H1 (cell line): ENCODE measurements around the gene WDR31. TPM values are rescaled to one million over a fixed set of nuclear protein-coding genes. Genes with fewer than 3 reads are reported as not detected.

ENCODE experiments used
- CTCF ChIA-PET: fragments of 300-600 bp; sonication (Branson Sonifier 250); formaldehyde crosslinking; loops from one replicate; lab custom pipeline; 2021; ENCODE audit not compliant: partially characterized antibody; lab: Charles Lee
- POLR2A ChIA-PET: fragments of 300-600 bp; sonication (Branson Sonifier 250); formaldehyde crosslinking; loops from one replicate; lab custom pipeline; 2021; ENCODE audit warnings: inconsistent platforms; ENCODE audit not compliant: partially characterized antibody; lab: Charles Lee
- DNase-seq, 2 experiments: peaks; one replicate each; pipeline versions ENCODE4 v3.0.0 to v3.0.0-alpha.2; 2010 to 2022; ENCODE audit warnings: low spot score in 2 of 2, low read depth in 1 of 2, mixed read lengths in 1 of 2
- FAIRE-seq: peaks from 2 replicates; lab custom pipeline; 2011; peaks lifted over from hg19 to GRCh38; lab: Jason Lieb, UNC
- H2AFZ ChIP-seq: 2 replicates; pipeline ENCODE4 v1.8.1; 2012; ENCODE audit warnings: low read length, inconsistent platforms
- H2AK5ac ChIP-seq: 2 replicates; pipeline ENCODE4 v1.6.1; 2013; ENCODE audit warnings: low read depth, low read length
- H2BK120ac ChIP-seq: replicated peaks from 2 replicates; pipeline ENCODE3; 2013; ENCODE audit warnings: low read depth, low read length, inconsistent platforms
- H2BK12ac ChIP-seq: 2 replicates; pipeline ENCODE4 v1.6.1; 2013; ENCODE audit warnings: low read depth, low read length
- H2BK15ac ChIP-seq: 2 replicates; pipeline ENCODE4 v1.6.1; 2013; ENCODE audit warnings: low read length
- H2BK20ac ChIP-seq: 2 replicates; pipeline ENCODE4 v1.6.1; 2013; ENCODE audit warnings: low read length
- H2BK5ac ChIP-seq: 2 replicates; pipeline ENCODE4 v1.6.1; 2013; ENCODE audit warnings: low read depth, low read length
- H3K14ac ChIP-seq: 2 replicates; pipeline ENCODE4 v1.6.1; 2013; ENCODE audit warnings: inconsistent platforms; ENCODE audit not compliant: insufficient read length
- H3K18ac ChIP-seq: 2 replicates; pipeline ENCODE4 v1.6.1; 2013; ENCODE audit warnings: low read length; ENCODE audit errors: extremely low read depth
- H3K23ac ChIP-seq: 2 replicates; pipeline ENCODE4 v1.6.1; 2013; ENCODE audit warnings: inconsistent platforms; ENCODE audit not compliant: insufficient read length
- H3K23me2 ChIP-seq: 2 replicates; pipeline ENCODE4 v1.6.1; 2013; ENCODE audit warnings: low read depth, low read length
- H3K27ac ChIP-seq: 2 replicates; pipeline ENCODE4 v1.6.1; 2011; ENCODE audit warnings: low read depth, low read length, inconsistent platforms
- H3K27me3 ChIP-seq, 4 experiments: replicated peaks in 1 of 4; 1 replicate in 1 of 4; 2 replicates in 3 of 4; pipeline versions ENCODE4 v1.6.1 to v1.8.1; 2011 to 2013; ENCODE audit warnings: low read length in 3 of 4, mild to moderate bottlenecking in 3 of 4, inconsistent platforms in 2 of 4, mixed read lengths in 2 of 4, moderate library complexity in 1 of 4; ENCODE audit not compliant: control insufficient read depth in 3 of 4, insufficient read depth in 3 of 4; ENCODE audit errors: extremely low read depth in 1 of 4
- H3K36me3 ChIP-seq, 4 experiments: 2 replicates each; pipeline versions ENCODE4 v1.6.1 to v1.8.1; 2011 to 2013; ENCODE audit warnings: mild to moderate bottlenecking in 4 of 4, low read length in 3 of 4, moderate library complexity in 2 of 4, control low read depth in 1 of 4, inconsistent platforms in 1 of 4; ENCODE audit not compliant: insufficient read depth in 4 of 4, control insufficient read depth in 2 of 4
- H3K4ac ChIP-seq: replicated peaks from 2 replicates; pipeline ENCODE3; 2013; ENCODE audit warnings: low read length, low read depth, mixed read lengths, inconsistent platforms; ENCODE audit not compliant: insufficient read length
- H3K4me1 ChIP-seq, 4 experiments: replicated peaks in 1 of 4; 1 replicate in 1 of 4; 2 replicates in 3 of 4; pipeline versions ENCODE4 v1.6.1 to v1.8.1; 2011 to 2013; ENCODE audit warnings: low read length in 3 of 4, inconsistent platforms in 2 of 4, mixed read lengths in 1 of 4; ENCODE audit not compliant: insufficient read depth in 4 of 4, control insufficient read depth in 3 of 4
- H3K4me2 ChIP-seq, 2 experiments: 2 replicates each; pipeline versions ENCODE4 v1.6.1 to v1.8.1; 2011 to 2013; ENCODE audit warnings: low read depth in 2 of 2, low read length in 2 of 2, control low read depth in 1 of 2, inconsistent platforms in 1 of 2, mild to moderate bottlenecking in 1 of 2; ENCODE audit not compliant: insufficient read depth in 1 of 2
- H3K4me3 ChIP-seq, 4 experiments: fragments of 200-600, 300-600 bp in 1 of 4; sonication (generic), shearing (Covaris generic), sonication (Bioruptor Twin) in 1 of 4; 2 replicates each; pipeline versions ENCODE4 v1.5.1 to v1.8.1; 2011 to 2016; ENCODE audit warnings: low read length in 4 of 4, low read depth in 3 of 4, control low read depth in 2 of 4, inconsistent platforms in 2 of 4, mild to moderate bottlenecking in 2 of 4, mixed read lengths in 1 of 4, moderate library complexity in 1 of 4; ENCODE audit not compliant: insufficient read depth in 2 of 4; ENCODE audit errors: extremely low read depth in 1 of 4
- H3K56ac ChIP-seq: replicated peaks from 2 replicates; pipeline ENCODE3; 2013; ENCODE audit warnings: low read depth, mild to moderate bottlenecking, mixed read lengths, low read length, inconsistent platforms; ENCODE audit not compliant: insufficient read length
- H3K79me1 ChIP-seq: 2 replicates; pipeline ENCODE4 v1.6.1; 2013; ENCODE audit warnings: low read depth, low read length, control low read depth
- H3K79me2 ChIP-seq, 2 experiments: 2 replicates each; pipeline versions ENCODE4 v1.6.1 to v1.8.1; 2012 to 2013; ENCODE audit warnings: low read length in 2 of 2, mild to moderate bottlenecking in 2 of 2, inconsistent platforms in 1 of 2; ENCODE audit not compliant: insufficient read depth in 2 of 2, control insufficient read depth in 1 of 2
- H3K9ac ChIP-seq, 4 experiments: replicated peaks in 1 of 4; 1 replicate in 1 of 4; 2 replicates in 3 of 4; pipeline versions ENCODE4 v1.6.1 to v1.8.1; 2011 to 2013; ENCODE audit warnings: low read depth in 3 of 4, low read length in 3 of 4, control low read depth in 2 of 4, mild to moderate bottlenecking in 2 of 4, moderate library complexity in 2 of 4, inconsistent platforms in 1 of 4; ENCODE audit errors: extremely low read depth in 1 of 4
- H3K9me3 ChIP-seq, 2 experiments: 2 replicates each; pipeline versions ENCODE4 v1.6.1 to v1.8.1; 2012 to 2013; ENCODE audit warnings: mild to moderate bottlenecking in 2 of 2, moderate library complexity in 2 of 2, control low read depth in 1 of 2, inconsistent platforms in 1 of 2, low read depth in 1 of 2, low read length in 1 of 2, mixed read lengths in 1 of 2; ENCODE audit not compliant: insufficient read depth in 2 of 2
- H4K20me1 ChIP-seq, 2 experiments: replicated peaks in 1 of 2; 2 replicates each; pipeline versions ENCODE3 to v1.8.1; 2011 to 2013; ENCODE audit warnings: inconsistent platforms in 2 of 2, low read length in 2 of 2, mild to moderate bottlenecking in 1 of 2; ENCODE audit not compliant: insufficient read depth in 2 of 2, control insufficient read depth in 1 of 2
- H4K5ac ChIP-seq: 2 replicates; pipeline ENCODE4 v1.6.1; 2013; ENCODE audit warnings: low read length, low read depth, mixed read lengths, inconsistent platforms; ENCODE audit not compliant: insufficient read length
- H4K8ac ChIP-seq: 2 replicates; pipeline ENCODE4 v1.8.0; 2013; ENCODE audit warnings: mild to moderate bottlenecking, moderate library complexity, low read length, inconsistent platforms; ENCODE audit not compliant: insufficient read depth; ENCODE audit errors: extremely low read depth
- H4K91ac ChIP-seq: replicated peaks from 2 replicates; pipeline ENCODE3; 2013; ENCODE audit warnings: low read length, mixed read lengths, inconsistent platforms; ENCODE audit not compliant: insufficient read length
- HDAC2 ChIP-seq, 2 experiments: fragments of 300-600 bp in 1 of 2; sonication (generic) in 1 of 2; IDR thresholded peaks; 2 replicates each; pipeline ENCODE4 v1.6.1; 2011 to 2012; ENCODE audit warnings: low read depth in 2 of 2, low read length in 2 of 2, mild to moderate bottlenecking in 2 of 2, moderate library complexity in 2 of 2, borderline replicate concordance in 1 of 2, inconsistent platforms in 1 of 2
- WGBS, 2 experiments: shearing (Covaris generic) in 1 of 2; methylation state at CpG; one replicate each; pipeline versions ENCODE4 v1.1.6 to v1.1.7; 2013 to 2015; ENCODE audit warnings: low lambda C conversion rate in 2 of 2, mixed read lengths in 2 of 2, inconsistent platforms in 1 of 2, low coverage in 1 of 2, missing lambda C conversion rate in 1 of 2; ENCODE audit not compliant: insufficient replicate concordance in 2 of 2, insufficient coverage in 1 of 2, insufficient read length in 1 of 2; ENCODE audit errors: extremely low coverage in 1 of 2, missing lambda C conversion rate in 1 of 2; 5-methylcytosine and 5-hydroxymethylcytosine counted together
- polyA plus RNA-seq, 7 experiments: library from polyadenylated mRNA; depleted of rRNA in 3 of 7; stranded (reverse) in 5 of 7; unstranded in 2 of 7; fragments of >200 nt in 5 of 7; fragments of 200-250 nt in 2 of 7; gene quantifications; 1 replicate in 5 of 7; 2 replicates in 1 of 7; 4 replicates in 1 of 7; pipeline versions ENCODE4 v1.2.1 to v1.2.3, GENCODE V29; 2011 to 2013; ENCODE audit warnings: missing spikeins in 2 of 7, mixed read lengths in 2 of 7
- total RNA-seq: library from RNA; stranded (reverse); fragmentation: NEBNext Ultra II Directional; extraction: Animal tissue kit (Norgen Biotek cat#: 25700); gene quantifications from 2 replicates; pipeline ENCODE4 v1.2.1, GENCODE V29; 2021

WDR31 gene
- total and polyA plus RNA-seq, 2 of the 8 experiments (the other 6 are each of a cell fraction or from before 2014, with no cell fraction given) = 0.27 to 0.28 TPM

DNA sequence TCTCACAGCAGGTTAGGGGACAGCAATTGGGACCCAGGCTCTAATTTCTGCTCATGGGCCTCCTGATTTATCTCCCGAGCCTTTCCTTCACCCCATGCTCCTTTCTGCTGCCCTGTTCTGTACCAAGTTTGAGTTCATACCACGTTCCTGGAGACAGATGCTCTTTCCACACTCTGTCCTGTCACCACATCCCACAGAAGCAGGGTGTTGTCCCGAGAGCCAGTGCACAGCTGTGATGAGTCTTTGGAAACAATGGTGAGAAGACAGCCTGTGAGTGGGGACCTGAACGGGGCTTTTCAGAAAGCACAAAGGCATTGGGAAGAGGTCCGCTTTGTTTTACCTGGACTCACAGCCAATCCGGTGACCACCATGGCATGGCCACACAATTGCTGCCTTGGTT, 17.4 kb downstream of the WDR31 start:
- WGBS, 2 experiments = 78% methylated on average over 6 of the region's 6 CpGs; no CpG with 5 or more reads in 1 of the 2 experiments
- no peak for TF ChIP-seq HDAC2 (IDR thresholded peaks at IDR 0.05; ENCODE audit: borderline replicate concordance in 1 of 2, low read depth in 2 of 2, low read length in 2 of 2)
- H2BK15ac ChIP-seq = no peak overlapping the region
- CTCF ChIA-PET = interaction anchor here (0.9 kb wide), 1 partner anchor 13 kb away, joined by 3 read pairs; no protein-coding TSS in a partner anchor
- POLR2A ChIA-PET = no interaction called here
- no peak overlapping the region for H2BK20ac ChIP-seq
- no peak overlapping the region for H2AFZ ChIP-seq
- no peaks in the 10 kb centered on the region for H3K4me1 ChIP-seq
- no peak overlapping the region for H3K27ac ChIP-seq
- no peak overlapping the region for H3K4me3 ChIP-seq
- no peak overlapping the region for H3K23ac ChIP-seq
- FAIRE-seq (no peak), DNase-seq (no peak)
- H4K5ac ChIP-seq = no peak overlapping the region
- no peak overlapping the region for H4K8ac ChIP-seq
- H3K4me2 ChIP-seq = no peak overlapping the region
- no peak overlapping the region for H3K14ac ChIP-seq
- H2BK5ac ChIP-seq = no peak overlapping the region
- H3K56ac ChIP-seq = no peak overlapping the region
- H3K79me2 ChIP-seq = no peaks in the 10 kb centered on the region
- H3K36me3 ChIP-seq = no peaks in the 10 kb centered on the region
- no peaks in the 10 kb centered on the region for H3K79me1 ChIP-seq
- H4K20me1 ChIP-seq = no peaks in the 10 kb centered on the region
- H3K23me2 ChIP-seq = no peaks in the 10 kb centered on the region; the same call in 1 of the 2 replicates
- no peak overlapping the region for H2BK12ac ChIP-seq
- H3K18ac ChIP-seq = no peak overlapping the region
- no peak overlapping the region for H3K4ac ChIP-seq
- H2AK5ac ChIP-seq = no peak overlapping the region
- no peaks in the 10 kb centered on the region for H3K9me3 ChIP-seq
- no peak overlapping the region for H3K9ac ChIP-seq
- H4K91ac ChIP-seq = no peak overlapping the region
- peaks cover 0 to 2% (median under 1%) of the 10 kb centered on the region in 4 experiments; a peak in 2 of 7 replicates for H3K27me3 ChIP-seq
- no peak overlapping the region for H2BK120ac ChIP-seq
